ENCODE results near the gene SARM1.

Gene SARM1

DNA sequence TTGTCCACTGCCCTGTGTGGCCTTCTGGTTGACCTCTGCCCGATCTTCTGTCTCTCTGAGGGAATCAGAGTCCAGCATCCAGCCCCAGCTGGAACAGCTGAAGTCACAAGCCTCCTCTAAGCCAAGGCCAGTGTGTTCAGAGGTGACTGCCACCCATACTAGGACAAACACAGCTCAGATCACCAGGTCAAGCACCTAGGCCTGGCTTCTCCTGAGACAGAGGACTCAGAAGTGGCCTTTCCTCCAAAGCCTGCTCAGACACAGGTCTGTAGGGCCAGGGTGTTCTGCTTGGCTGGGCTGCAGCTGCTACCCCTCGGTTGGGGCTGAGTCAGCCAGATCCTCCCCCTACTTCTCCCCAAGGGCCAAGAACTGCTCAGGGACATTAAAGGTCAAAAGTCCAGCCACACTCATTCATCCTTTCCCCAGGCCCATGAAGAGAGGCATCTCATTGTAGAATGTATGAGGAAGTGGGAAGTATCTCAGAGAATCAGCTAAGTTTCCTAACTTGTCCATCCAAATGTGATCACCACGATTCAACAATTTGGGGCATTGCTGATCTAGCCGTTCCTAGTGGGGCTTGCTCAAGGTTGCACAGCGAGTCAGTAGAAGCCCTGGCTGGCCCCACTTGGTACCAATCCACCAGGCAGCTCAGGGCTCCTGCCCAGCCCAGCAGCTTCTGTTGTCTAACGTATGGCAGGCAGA, 26.9 kb downstream of the SARM1 start:
- Histone ChIP-seq H2AFZ (ENCODE audit: low read depth, low read length) (no peak overlapping the region), H3K4me3 (ENCODE audit: low read length) (no peak overlapping the region), H3K79me2 (ENCODE audit: low read length) (no peaks in the 10 kb centered on the region), H3K27me3 (ENCODE audit: low read depth, low read length) (no peaks in the 10 kb centered on the region), H3K9ac (ENCODE audit: low read length) (no peak overlapping the region), H3K27ac (ENCODE audit: low read length) (no peak overlapping the region), H4K20me1 (ENCODE audit: insufficient read depth, low read length) (no peaks in the 10 kb centered on the region), H3K4me1 (ENCODE audit: low read length) (peaks cover 5% of the 10 kb centered on the region; the same call in 1 of the 2 replicates), H3K4me2 (ENCODE audit: low read length) (no peak overlapping the region), H3K9me3 (ENCODE audit: insufficient read depth, low read length) (no peaks in the 10 kb centered on the region), H3K36me3 (replicated peaks; ENCODE audit: low read depth, low read length) (peaks cover 27% of the 10 kb centered on the region)
- no peak for TF ChIP-seq EZH2phosphoT487 (IDR thresholded peaks at IDR 0.05; ENCODE audit: low read depth)
- TF ChIP-seq, protein P1, sequence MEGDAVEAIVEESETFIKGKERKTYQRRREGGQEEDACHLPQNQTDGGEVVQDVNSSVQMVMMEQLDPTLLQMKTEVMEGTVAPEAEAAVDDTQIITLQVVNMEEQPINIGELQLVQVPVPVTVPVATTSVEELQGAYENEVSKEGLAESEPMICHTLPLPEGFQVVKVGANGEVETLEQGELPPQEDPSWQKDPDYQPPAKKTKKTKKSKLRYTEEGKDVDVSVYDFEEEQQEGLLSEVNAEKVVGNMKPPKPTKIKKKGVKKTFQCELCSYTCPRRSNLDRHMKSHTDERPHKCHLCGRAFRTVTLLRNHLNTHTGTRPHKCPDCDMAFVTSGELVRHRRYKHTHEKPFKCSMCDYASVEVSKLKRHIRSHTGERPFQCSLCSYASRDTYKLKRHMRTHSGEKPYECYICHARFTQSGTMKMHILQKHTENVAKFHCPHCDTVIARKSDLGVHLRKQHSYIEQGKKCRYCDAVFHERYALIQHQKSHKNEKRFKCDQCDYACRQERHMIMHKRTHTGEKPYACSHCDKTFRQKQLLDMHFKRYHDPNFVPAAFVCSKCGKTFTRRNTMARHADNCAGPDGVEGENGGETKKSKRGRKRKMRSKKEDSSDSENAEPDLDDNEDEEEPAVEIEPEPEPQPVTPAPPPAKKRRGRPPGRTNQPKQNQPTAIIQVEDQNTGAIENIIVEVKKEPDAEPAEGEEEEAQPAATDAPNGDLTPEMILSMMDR (IDR thresholded peaks at IDR 0.05; ENCODE audit: low read depth, low read length), result no peak

DNA sequence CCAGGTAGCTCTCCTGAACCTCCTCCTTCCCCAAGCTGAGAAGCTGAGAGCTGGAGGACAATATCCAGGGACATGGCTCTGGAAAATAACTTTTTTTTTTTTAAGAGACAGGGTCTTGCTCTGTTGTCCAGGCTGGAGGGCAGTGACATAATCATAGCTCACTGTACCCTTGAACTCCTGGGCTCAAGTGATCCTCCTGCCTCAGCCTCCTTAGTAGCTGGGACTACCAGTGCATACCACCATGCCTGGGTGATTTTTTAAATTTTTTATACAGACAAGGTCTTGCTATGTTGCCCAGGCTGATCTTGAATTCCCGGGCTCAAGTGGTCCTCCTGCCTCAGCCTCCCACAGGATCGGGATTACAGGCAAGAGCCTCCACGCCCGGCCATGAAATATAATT, 28.3 kb downstream of the SARM1 start:
- Histone ChIP-seq H3K9me3 (ENCODE audit: insufficient read depth, low read length) (no peaks in the 10 kb centered on the region), H3K4me1 (ENCODE audit: low read length) (peaks cover 12% of the 10 kb centered on the region; the same call in 1 of the 2 replicates), H2AFZ (ENCODE audit: low read depth, low read length) (no peak overlapping the region), H3K36me3 (replicated peaks; ENCODE audit: low read depth, low read length) (peaks cover 16% of the 10 kb centered on the region), H3K79me2 (ENCODE audit: low read length) (no peaks in the 10 kb centered on the region), H3K27ac (ENCODE audit: low read length) (no peak overlapping the region), H3K9ac (ENCODE audit: low read length) (no peak overlapping the region), H3K4me2 (ENCODE audit: low read length) (no peak overlapping the region), H3K27me3 (ENCODE audit: low read depth, low read length) (no peaks in the 10 kb centered on the region), H4K20me1 (ENCODE audit: insufficient read depth, low read length) (no peaks in the 10 kb centered on the region), H3K4me3 (ENCODE audit: low read length) (no peak overlapping the region)
- TF ChIP-seq EZH2phosphoT487 (IDR thresholded peaks at IDR 0.05; ENCODE audit: low read depth), result no peak
- TF ChIP-seq, protein P1 (IDR thresholded peaks at IDR 0.05; ENCODE audit: low read depth, low read length), result no peak

DNA sequence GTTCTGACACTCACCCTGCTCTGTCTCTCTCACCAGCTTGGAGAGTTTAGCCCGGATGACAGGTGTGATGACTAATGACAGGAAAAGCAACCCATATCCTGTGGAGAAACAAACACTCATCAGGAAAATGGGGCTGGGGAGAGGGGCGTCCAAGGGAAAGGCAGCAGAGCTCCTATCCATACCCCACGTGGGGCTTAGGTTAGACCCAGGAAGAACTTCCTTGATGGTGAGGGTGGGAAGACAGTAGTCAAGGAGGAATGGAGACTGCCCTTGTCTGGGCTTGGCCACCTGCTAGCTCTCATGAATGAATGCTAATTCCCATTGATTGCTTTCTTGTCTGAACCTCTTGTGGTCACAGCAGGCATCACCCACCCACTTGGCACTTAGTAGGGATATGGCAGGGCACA, 30.7 kb downstream of the SARM1 start:
- no peak overlapping the region for H3K4me2 ChIP-seq (ENCODE audit: low read length)
- no peaks in the 10 kb centered on the region for H4K20me1 ChIP-seq (ENCODE audit: insufficient read depth, low read length)
- no peak overlapping the region for H3K27ac ChIP-seq (ENCODE audit: low read length)
- H3K4me1 ChIP-seq (ENCODE audit: low read length), result peaks cover 21% of the 10 kb centered on the region
- TF ChIP-seq EZH2phosphoT487 (IDR thresholded peaks at IDR 0.05; ENCODE audit: low read depth), result no peak
- TF ChIP-seq, protein P1 (IDR thresholded peaks at IDR 0.05; ENCODE audit: low read depth, low read length), result no peak
- no peak overlapping the region for H3K9ac ChIP-seq (ENCODE audit: low read length)
- H3K27me3 ChIP-seq (ENCODE audit: low read depth, low read length), result no peaks in the 10 kb centered on the region
- H3K9me3 ChIP-seq (ENCODE audit: insufficient read depth, low read length), result no peaks in the 10 kb centered on the region
- H2AFZ ChIP-seq (ENCODE audit: low read depth, low read length), result no peak overlapping the region
- H3K36me3 ChIP-seq (replicated peaks; ENCODE audit: low read depth, low read length), result no peaks in the 10 kb centered on the region
- no peaks in the 10 kb centered on the region for H3K79me2 ChIP-seq (ENCODE audit: low read length)
- no peak overlapping the region for H3K4me3 ChIP-seq (ENCODE audit: low read length)

DNA sequence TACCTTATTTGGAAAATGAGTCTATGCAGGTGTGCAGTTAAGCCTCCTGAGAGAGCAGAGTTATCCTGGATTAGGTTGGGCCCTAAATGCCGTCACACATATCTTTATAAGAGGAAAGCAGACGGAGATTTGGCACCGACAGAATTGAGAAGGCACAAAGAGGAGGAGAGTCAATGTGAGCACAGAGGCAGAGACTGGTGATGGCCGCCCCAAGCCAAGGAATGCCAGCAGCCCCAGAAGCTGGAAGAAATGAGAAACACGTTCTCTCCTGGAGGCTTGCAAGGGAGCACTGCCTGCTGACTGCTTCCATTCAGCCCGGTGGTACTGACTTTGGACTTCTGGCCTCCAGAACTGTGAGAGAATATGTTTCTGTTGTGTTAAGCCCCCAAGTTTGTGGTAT, 31.4 kb downstream of the SARM1 start:
- Histone ChIP-seq H3K27ac (ENCODE audit: low read length) (no peak overlapping the region), H3K36me3 (replicated peaks; ENCODE audit: low read depth, low read length) (no peaks in the 10 kb centered on the region), H3K79me2 (ENCODE audit: low read length) (no peaks in the 10 kb centered on the region), H2AFZ (ENCODE audit: low read depth, low read length) (no peak overlapping the region), H3K27me3 (ENCODE audit: low read depth, low read length) (no peaks in the 10 kb centered on the region), H3K9me3 (ENCODE audit: insufficient read depth, low read length) (no peaks in the 10 kb centered on the region), H3K9ac (ENCODE audit: low read length) (no peak overlapping the region), H3K4me2 (ENCODE audit: low read length) (no peak overlapping the region), H4K20me1 (ENCODE audit: insufficient read depth, low read length) (no peaks in the 10 kb centered on the region), H3K4me3 (ENCODE audit: low read length) (no peak overlapping the region), H3K4me1 (ENCODE audit: low read length) (peaks cover 21% of the 10 kb centered on the region)
- TF ChIP-seq, protein P1 (IDR thresholded peaks at IDR 0.05; ENCODE audit: low read depth, low read length), result no peak
- no peak for TF ChIP-seq EZH2phosphoT487 (IDR thresholded peaks at IDR 0.05; ENCODE audit: low read depth)
